GM21528 (cell line): ENCODE data around the gene KRT85.

Experiments used
- ATAC-seq: cut with Tn5 transposase; IDR thresholded peaks from one replicate; pipeline ENCODE4 v1.9.1; 2021; ENCODE audit warnings: mild to moderate bottlenecking, moderate library complexity; ENCODE audit not compliant: unreplicated experiment, low FRiP score

The KRT85 gene

GRCh38 chr12:52395761-52396434, 28.6 kb upstream of the KRT85 start:
- ATAC-seq: no peak

GRCh38 chr12:52394836-52395405, 27.6 kb upstream of the KRT85 start:
- no peak for ATAC-seq

- ATAC-seq: no peak
Observed at GRCh38 chr12:52392465-52393007, 25.3 kb upstream of the KRT85 start.

DNA sequence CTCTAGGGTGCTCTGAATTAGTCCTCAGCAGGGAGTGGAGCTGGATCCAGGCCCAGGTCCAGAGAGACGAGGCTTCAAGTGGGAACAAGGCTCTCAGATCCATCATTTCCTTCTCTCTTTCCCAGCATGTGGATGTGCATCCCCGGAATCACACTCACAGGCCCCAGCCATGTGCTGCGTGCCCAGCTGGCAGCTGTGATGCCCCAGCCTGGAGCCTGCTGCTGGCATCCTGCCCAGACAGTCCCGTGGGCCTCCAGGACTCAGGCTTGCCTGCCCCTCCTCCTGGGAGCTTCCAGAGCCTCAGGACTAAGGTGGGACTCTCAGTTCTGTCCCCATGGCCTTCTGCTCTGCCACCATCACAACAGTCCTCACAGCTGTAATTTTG, 24.3 kb upstream of the KRT85 start:
- no peak for ATAC-seq

DNA sequence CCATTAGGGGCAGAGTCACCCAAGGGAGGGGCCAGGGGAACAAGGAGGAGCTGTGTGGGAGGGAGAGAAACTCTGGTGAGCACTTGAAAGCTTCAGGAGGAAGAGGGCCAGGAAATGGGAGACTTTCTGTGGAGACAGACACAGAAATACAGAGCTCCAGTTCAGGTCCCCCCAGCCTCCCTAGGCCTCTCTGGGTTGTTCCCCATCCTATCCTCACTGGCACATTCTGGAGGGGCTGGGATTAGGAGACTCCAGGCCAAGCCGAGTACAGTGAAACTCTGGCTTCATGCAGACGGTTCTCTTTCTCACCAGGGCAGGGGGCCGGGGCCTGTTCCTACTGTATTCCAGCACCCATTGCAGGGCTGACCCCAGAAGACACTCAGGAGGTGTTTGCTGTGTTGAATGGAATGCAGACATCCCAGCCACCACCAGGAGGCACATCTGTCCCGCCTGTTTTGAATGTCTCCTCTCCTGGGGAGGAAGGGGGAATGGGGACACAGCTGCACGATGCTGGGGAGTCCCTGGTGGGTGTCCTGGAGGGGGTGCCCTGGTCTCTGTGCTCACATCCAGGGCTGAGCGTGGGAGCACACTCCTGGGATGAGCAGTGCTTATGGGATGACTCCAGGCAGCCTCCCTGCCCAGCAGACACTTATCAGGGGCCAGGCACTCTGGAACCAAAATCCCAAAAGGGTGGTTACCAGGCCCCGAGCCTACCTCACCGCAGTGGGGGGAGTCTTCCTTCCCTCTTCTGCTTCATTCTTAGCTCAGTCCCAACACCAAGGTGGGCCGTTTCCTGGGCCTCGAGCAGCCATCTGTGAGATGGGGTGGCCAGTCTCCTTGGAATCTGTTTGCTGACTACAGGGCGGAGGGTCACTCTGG, 23.7 kb upstream of the KRT85 start:
- no peak for ATAC-seq

GRCh38 chr12:52389313-52390207, 22.3 kb upstream of the KRT85 start:
- no peak for ATAC-seq

GRCh38 chr12:52387859-52388258, 20.6 kb upstream of the KRT85 start:
- no peak for ATAC-seq

GRCh38 chr12:52385226-52385702, 18.0 kb upstream of the KRT85 start, which contains the start of gene KRT84:
Gene KRT84 (minus strand): TSS chr12:52385652. CDS start chr12:52385585, 67 bp downstream.
- no peak for ATAC-seq

- no peak for ATAC-seq
Observed at GRCh38 chr12:52383331-52383730, 16.1 kb upstream of the KRT85 start.

DNA sequence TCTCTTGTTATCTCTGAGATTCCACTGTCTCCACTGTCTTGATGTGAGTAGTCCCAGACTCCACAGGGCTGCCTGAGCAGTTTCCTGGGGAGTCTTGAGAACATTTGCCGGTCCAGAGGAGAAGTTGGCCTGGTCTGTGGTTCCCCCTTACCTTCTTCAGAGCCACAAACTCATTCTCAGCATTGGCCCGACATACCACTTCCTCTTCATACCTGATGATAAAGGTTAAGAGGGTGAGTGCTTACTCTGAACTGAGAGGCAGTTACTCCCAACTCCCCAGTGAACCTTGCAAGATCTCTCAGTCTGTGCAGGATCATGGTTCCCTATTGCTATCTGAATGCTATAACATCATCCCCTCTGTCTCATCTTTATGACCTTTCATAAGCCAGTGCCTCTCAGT, 15.6 kb upstream of the KRT85 start:
- no peak for ATAC-seq

DNA sequence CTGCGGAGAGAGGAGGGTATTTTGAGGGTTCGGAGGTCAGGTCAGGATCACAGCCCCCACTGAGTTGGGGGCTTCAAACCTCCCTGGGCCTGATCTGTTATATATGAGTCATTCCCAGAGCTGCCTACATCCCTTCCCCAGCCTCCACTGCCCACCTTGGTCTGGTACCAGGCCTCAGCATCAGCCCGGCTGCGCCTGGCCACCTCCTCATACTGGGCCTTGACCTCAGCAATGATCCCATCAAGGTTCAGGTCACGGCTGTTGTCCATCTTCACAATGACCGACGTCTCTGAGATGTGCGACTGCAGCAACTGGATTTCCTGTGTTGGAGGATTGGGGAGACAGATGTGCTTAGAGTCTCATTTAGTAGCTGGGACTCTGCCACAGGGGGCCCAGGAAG, 13.9 kb upstream of the KRT85 start:
- no peak for ATAC-seq

GRCh38 chr12:52380271-52380694, 13.0 kb upstream of the KRT85 start:
- ATAC-seq: no peak

- ATAC-seq: no peak
Observed at GRCh38 chr12:52379536-52379935, 12.3 kb upstream of the KRT85 start.

- ATAC-seq: no peak
Observed at GRCh38 chr12:52378091-52378490, 10.8 kb upstream of the KRT85 start.

- ATAC-seq: no peak
Observed at GRCh38 chr12:52377266-52377665, 10.0 kb upstream of the KRT85 start.

DNA sequence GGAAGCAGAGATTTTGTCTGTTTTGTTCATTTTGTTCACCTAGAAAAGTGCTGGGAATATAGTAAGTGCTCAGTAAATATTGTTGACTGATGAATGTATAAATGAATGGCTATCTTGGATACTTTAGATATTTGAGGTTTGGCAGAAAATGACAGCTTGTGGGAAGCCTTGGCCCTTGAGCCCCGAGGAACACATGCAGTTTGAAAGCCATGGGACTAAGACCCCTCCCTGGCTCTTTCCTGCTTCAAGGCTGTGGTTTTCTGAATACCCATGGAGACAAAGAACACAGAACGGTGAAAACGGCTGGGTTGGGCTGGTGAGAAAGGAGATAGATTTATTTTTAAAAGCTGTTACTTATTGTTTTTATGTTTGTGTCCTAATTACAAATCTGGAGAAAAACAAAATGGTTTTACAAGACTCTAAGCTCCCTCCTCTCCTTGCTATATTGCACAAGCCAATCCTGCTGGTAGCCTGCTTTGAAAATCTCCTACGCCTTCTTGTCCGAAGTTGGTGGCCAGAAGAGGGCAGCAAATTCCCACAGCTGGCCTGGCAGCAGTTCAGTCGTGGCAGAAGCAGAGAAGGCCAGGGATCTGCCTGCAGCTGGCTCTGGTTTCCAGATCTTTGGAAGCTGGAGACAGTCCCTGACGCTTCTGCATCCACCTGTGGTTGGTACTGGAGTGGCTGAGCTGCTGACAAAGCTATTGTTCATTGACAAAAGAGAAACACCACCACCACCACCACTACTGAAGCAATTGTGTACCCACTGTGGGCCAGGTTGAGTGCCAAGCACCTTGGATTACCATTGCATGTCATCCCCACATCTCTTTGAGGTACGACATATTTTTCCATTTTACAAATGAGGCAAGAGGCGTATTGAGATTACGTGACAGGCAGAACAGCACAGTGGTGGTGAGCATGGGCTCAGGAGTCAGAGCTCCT, 5.2 kb upstream of the KRT85 start:
- no peak for ATAC-seq

DNA sequence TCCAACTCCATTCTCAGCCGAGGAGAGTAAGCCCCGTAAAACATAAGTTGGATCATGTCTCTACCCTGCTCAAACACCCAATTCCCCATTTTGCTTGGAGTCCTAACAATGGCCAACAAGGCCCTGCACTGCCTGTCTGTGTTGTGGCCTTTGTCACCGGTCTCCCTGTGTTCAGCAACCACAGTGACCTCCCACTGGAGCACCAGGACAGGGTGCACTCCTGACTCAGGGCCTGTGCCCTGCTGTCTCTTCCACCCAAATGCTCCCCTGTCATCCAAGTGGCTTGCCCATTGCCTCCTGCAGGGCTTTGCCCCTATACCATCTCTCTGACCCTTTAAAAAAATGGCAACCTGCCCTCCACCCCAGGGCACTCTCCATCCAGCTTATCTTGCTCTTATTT, 4.4 kb upstream of the KRT85 start:
- ATAC-seq: no peak

GRCh38 chr12:52370926-52371608, 3.8 kb upstream of the KRT85 start:
- ATAC-seq: no peak
